Choroid plexus epithelial cell (primary cell): ENCODE results near the gene JCAD.
A peak's percentile ranks its signal among the peaks of the same experiment; 100 is the strongest.

Experiments
- DNase-seq: peaks from one replicate; pipeline ENCODE4 v3.0.0-alpha.2; 2010; ENCODE audit warnings: low read depth
- H3K4me3 ChIP-seq: 2 replicates; pipeline ENCODE4 v1.5.1; 2011; ENCODE audit warnings: low read depth, mild to moderate bottlenecking, control low read depth, low read length, moderate library complexity
- CTCF ChIP-seq: conservative IDR thresholded peaks from 2 replicates; pipeline ENCODE4 v1.5.1; 2011; ENCODE audit warnings: low read depth, mild to moderate bottlenecking, control low read depth, inconsistent platforms, low read length, moderate library complexity

JCAD gene

GRCh38 chr10:30062582-30062981 lies 3.2 kb upstream of the JCAD start:
- no peak overlapping the region for H3K4me3 ChIP-seq
- DNase-seq = peak; percentile 19
- TF ChIP-seq CTCF = no peak

- H3K4me3 ChIP-seq = no peak overlapping the region
- peak; percentile 85 for DNase-seq
- no peak for TF ChIP-seq CTCF
Observed at GRCh38 chr10:30062090-30062489, 2.7 kb upstream of the JCAD start.

- DNase-seq = peak; percentile 11
- no peak for TF ChIP-seq CTCF
- H3K4me3 ChIP-seq = peak overlapping the region; percentile 77
Observed at GRCh38 chr10:30058570-30059132, 735 bp downstream of the JCAD start.

- DNase-seq = peak; percentile 16
- TF ChIP-seq CTCF = no peak
- H3K4me3 ChIP-seq = peak overlapping the region; percentile 77
Observed at GRCh38 chr10:30057894-30058556, 1.4 kb downstream of the JCAD start.

GRCh38 chr10:30057421-30057841 lies 2.0 kb downstream of the JCAD start:
- DNase-seq = peak; percentile 17
- no peak for TF ChIP-seq CTCF
- peak overlapping the region; percentile 34 for H3K4me3 ChIP-seq

- TF ChIP-seq CTCF = no peak
- H3K4me3 ChIP-seq = peak overlapping the region; percentile 6
- DNase-seq = peak; percentile 49
Observed at GRCh38 chr10:30056767-30057355, 2.5 kb downstream of the JCAD start.
